HG03432 (cell line): ENCODE results near the gene P2RX2.
A peak's percentile ranks its signal among the peaks of the same experiment; 100 is the strongest.
"Not testable (repeated sequence)": the region's sequence is repeated elsewhere in the genome, so short reads cannot be mapped to it uniquely, and the experiment has no call there.

Experiments used
- ATAC-seq: cut with Tn5 transposase; IDR thresholded peaks from one replicate; pipeline ENCODE4 v1.9.1; 2021; ENCODE audit warnings: mild to moderate bottlenecking, moderate library complexity; ENCODE audit not compliant: unreplicated experiment

P2RX2 gene

DNA sequence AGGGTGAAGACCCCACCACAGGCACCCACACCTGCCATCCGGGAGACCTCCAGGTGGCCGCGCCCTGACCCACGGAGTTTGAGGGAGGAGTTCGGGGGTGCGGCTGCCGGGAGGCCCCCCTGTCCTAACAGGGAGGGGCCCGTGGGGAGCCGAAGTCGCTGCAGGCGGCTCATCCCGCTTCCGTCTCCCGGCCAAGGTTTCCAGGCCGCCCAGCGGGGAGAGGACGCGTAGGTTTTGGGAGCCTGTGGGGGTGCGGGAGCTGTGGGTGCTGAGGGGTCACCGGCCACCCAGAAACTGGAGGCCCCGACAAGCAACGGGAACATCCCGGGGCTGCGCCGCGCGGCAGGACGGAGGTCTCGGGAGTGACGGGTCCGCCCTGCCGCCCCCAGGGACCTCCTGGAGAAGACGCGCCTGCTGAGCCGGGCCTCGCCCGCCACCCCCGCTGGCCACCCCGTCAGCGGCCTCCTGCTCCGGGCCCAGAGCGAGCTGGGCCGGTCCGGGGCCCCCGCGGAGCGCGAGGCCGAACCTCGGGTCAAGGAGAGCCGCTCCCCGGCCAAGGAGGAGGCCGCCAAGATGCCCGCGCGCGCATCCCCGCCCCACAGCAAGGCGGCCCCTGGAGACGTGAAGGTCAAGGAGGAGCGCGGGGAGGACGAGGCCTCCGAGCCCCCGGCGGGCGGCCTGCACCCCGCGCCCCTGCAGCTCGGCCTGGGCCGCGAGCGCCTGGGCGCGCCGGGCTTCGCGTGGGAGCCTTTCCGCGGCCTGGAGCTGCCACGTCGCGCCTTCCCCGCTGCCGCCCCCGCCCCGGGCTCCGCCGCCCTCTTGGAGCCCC lies 35.8 kb upstream of the P2RX2 start:
- no peak for ATAC-seq

- no peak for ATAC-seq
Observed at GRCh38 chr12:132583411-132583710, 35.2 kb upstream of the P2RX2 start.

DNA sequence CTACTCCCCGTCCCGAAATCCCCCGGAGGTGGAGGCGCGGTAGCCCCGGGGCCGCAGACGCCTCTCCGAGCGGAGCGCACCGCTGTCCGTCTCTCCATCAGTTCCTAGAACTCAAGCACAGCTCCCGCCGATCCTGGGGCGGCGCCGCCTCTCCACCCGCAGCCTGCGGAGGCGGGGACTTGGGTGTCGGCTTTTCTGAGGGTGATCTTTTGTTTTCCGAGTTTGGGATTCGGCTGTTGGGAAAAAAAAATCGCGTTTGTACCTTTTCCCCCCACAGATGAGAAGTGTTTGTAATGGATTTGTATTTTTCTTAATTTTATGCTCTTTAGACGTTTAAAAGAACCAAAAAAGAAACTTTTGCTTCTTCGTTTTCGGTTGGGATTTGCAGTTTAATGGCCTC lies 34.8 kb upstream of the P2RX2 start:
- ATAC-seq, result no peak

DNA sequence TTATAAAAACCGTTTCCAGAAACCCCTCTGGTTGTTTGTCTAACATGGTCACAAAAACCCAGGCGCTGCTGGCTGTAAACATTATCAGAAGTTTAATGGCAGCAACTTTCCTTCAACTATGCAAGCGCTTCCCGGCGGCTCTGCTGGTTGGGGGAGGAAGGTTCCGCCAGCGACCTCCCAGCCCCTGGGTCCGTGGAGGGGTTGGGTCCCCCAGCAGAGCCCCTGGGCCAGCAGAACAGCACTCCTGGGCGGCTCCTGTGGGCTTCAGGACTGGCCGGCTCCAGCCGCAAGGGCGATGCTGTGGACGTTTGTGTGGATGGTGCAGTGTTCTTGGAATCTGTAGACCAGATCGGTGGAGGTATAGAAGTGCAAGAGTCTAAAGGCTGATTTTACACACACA lies 34.1 kb upstream of the P2RX2 start:
- no peak for ATAC-seq

DNA sequence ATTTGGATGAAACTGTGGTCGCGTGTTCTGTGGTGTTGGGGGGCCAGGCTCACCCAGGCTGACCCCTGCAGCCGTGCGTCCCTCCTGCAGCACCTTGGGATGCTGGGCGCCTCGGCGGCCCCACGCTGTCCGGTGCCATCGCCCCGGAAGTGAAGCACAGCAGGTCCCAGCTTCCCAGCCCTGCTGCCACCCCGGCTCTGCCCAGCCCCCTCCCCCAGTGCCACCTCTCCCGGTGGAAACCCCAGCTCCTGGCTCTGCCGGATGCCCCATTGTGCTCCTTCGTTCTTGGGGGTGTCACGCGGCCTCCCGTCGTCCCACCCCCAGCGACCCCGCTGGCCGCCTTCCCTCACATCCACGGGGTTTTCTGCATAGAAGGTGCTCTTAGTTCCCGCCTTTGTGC lies 33.4 kb upstream of the P2RX2 start:
- no peak for ATAC-seq

DNA sequence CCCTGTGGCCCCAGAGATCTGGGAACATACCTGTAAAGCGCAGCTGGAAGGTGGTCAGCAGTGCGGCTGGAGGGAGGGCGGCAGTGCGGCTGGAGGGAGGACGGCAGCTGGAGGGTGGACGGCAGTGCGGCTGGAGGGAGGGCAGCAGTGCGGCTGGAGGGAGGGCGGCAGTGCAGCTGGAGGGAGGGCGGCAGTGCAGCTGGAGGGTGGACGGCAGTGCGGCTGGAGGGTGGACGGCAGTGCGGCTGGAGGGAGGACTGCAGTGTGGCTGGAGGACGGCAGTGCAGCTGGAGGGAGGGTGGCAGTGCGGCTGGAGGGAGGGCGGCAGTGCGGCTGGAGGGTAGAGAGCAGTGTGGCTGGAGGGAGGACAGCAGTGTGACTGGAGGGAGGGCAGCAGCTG lies 31.6 kb upstream of the P2RX2 start:
- no peak for ATAC-seq

GRCh38 chr12:132587781-132588180 lies 30.8 kb upstream of the P2RX2 start:
- ATAC-seq, result no peak

DNA sequence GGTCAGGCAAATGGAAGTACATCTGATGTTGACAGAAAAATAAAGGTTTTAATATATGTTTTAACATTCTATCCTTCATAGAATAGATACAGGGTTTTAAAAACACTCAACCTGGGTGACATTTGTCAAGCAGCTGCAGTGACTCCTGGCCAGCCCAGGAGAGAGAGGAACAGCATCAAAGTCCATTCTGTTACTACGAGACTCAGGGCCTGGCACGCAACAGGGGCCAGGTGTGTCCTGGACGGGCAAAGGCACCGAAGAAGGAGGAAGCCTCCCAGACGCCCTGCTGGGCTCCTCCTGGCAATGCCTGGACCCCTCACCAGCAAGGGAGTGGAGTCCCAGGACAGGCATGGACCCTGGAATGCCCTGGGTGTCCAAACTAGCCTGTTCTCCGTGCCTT lies 30.3 kb upstream of the P2RX2 start:
- no peak for ATAC-seq

DNA sequence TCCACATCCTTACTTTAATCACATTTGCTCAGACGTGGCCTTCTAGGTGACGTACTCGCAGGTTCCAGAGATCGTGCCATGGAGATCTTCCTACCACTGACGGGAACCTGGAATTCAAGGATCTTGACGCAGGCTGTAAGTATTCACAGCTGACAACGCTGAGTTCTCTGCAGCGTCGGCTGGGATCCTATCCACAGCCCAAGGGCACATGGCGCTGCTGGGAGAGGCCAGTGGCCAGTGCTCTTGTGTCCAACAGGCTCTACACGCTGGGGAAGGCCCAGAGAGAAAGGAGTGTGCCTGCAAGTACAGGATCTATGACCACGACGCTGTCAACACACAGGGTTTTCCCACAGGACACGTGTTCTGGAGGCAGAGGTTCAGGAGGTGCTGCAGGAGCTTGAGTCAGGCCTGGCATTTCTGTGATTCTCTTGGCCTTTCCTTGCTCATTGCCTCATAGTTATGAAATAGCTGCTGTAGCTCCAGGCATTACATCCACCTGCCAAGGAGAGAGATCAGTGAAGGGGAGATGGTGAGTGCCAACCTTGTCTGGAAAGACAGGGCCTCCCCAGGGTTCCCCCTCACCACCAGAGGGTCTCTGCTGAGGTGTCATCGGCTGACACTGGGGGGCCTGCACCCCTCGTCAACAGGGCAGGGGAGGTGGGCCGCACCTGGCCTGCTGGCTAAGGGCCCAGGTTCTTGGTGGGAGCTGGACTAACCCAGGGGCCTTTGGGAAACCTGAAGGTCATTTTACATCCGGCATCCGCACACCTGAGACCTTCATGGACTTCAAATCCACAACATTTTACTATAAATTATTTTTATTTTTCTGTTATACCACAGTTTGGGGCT lies 29.5 kb upstream of the P2RX2 start:
- ATAC-seq, result no peak

DNA sequence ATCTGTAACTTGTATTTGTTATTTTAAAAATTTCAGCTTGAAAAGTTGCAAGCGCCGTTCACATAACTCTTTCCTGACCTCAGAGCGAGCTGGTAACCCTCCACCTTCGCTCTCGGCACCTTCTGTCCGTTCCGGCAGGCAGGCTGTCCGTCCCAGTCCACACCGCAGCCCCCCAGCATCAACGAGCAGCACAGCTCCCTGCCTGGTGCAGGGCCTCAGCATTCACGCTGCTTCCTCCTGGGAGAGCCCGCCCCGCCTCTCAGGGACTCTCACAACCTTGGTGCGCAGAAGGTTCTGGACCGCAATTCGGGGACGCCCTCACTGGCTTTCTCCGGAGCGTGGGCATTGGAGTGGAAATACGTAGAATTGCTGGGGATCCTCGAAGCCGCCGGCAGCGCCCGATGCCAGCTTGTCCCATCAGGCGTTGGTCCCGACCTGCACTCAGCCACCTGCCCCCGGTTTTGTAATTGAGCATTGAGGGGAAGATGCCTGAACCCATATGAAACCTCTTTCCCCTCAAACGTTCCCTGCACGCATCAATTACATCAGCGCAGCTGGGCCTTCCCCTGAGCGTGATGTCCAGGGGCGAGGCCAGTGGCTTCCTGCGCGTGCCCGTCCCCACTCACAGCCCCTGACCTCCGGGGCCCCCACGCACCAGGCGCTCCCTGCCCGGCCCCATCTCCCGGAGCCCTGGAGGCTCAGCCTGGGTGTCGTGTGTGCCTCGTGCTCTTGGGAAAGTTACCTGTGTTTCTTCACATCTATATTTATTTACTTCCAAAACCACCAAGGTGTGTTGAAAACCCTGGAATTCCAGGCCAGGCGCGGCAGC lies 27.3 kb upstream of the P2RX2 start:
- no peak for ATAC-seq

DNA sequence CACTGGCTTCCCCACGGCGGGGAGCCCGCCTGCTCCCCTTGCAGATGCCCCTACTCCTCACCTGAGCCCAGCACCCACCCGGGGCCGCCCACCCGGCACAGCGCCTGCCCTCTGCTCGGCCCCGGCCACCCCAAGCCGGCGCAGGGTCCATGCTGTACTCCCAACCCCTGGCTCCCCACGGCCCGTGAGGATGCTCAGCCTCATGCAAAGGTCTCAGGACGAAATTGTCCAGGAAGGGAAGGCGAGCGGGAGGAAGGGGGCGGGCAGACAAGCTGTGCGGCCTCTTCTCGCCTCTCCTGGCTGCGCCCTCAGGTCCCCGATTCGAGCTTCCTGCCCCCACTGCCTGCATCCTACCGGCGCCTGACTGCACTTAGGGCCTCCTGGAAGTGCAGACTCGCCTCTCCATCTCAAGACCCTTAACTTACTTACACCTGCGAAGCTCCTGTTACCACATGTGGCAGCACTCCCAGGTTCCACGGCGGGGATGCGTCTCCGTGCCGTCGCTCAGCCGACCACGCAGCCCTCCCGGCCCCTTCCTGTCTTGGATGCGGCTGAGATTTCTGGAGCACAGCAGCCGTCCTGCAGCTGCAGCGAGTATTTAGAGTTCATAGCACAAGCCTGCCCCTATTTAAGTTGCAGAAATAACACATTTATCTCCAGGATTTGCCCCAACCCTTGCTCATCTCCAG lies 26.1 kb upstream of the P2RX2 start:
- ATAC-seq, result no peak

DNA sequence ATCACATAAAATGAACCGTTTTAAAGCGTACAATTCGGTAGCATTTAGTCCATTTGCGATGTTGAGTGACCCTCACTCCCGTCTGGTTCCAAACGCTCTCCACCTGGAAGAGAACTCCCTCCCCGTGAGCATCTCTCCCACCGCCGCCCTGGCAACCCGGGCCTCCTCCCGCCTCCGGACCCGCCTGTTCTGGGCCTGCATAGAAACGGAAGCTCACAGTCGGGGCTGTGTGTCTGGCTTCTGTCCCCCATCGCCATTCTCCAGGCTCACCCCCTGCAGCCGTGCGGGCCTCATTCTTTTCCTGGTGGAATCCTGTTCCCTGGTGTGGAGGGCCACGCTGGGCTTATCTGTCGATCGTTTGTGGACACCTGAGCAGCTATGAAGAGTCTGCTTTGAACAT lies 25.5 kb upstream of the P2RX2 start:
- no peak for ATAC-seq

- ATAC-seq, result no peak
Observed at GRCh38 chr12:132593521-132593920, 25.1 kb upstream of the P2RX2 start.

DNA sequence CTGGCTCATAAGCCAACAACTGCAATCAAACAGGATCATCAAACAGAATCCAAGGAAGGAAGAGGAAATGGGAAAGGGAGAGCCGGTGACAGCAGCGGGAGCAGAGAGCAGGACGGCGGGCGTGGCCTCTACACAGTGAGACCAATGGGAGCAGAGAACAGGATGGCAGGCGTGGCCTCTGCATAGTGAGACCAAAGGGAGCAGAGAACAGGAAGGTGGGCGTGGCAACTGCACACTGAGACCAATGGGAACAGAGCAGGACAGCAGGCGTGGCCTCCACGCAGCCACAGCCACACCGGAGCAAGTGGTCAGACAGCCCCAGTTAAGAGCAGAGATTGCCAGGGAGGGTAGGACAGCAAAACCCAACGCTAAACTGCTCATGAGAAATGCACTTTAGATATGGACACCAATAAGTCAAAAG lies 24.6 kb upstream of the P2RX2 start:
- ATAC-seq, result peak; percentile 44

GRCh38 chr12:132595183-132595582 lies 23.4 kb upstream of the P2RX2 start:
- ATAC-seq, result no peak

GRCh38 chr12:132596016-132596415 lies 22.6 kb upstream of the P2RX2 start:
- ATAC-seq, result no peak

GRCh38 chr12:132597333-132598316 lies 21.0 kb upstream of the P2RX2 start:
- ATAC-seq, result no peak

GRCh38 chr12:132599502-132599901 lies 19.1 kb upstream of the P2RX2 start:
- ATAC-seq, result not testable (repeated sequence)
